GM18907 (cell line): ENCODE data around the gene TCEAL7.
A peak's percentile ranks its signal among the peaks of the same experiment; 100 is the strongest.

ENCODE experiments used
- ATAC-seq: cut with Tn5 transposase; IDR thresholded peaks from one replicate; pipeline ENCODE4 v1.9.1; 2021; ENCODE audit warnings: mild to moderate bottlenecking, moderate library complexity; ENCODE audit not compliant: unreplicated experiment

The TCEAL7 gene

DNA sequence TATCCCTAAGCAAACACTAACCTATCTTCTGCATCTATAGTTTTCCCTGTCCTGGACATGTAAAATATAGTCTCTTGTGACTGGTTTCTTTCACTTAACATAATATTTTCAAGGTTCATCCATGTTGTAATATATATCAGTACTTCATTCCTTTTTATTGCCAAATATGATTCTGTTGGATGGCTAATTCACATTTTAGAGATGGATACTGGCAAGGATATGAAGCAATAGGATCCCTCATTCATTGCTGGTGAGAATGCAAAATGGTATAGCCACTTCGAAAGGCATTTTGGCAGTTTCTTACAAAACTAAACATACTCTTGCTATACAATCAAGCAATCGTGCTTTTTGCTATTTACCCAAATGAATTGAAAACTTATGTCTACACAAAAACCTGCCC, 33.0 kb downstream of the TCEAL7 start:
- no peak for ATAC-seq

DNA sequence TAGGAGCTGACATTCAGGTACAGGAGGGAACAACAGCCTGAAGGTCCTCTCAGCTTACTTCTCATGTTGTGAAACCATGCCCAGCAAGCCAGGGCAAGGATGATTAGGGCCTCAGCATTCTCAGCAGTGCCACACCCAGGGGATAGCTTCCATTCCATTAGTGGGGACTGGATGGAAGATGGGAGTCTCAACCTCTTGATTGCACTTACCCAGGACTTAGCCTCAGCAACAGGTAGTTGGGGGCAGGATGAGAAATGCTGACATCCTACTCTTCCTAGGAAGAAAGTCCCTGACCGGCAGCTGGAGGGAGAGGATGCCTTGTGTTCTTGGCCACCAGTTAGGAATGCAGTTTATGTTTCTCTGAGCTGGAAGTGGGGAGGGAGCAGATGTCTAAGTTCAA, 37.5 kb downstream of the TCEAL7 start:
- ATAC-seq: no peak

DNA sequence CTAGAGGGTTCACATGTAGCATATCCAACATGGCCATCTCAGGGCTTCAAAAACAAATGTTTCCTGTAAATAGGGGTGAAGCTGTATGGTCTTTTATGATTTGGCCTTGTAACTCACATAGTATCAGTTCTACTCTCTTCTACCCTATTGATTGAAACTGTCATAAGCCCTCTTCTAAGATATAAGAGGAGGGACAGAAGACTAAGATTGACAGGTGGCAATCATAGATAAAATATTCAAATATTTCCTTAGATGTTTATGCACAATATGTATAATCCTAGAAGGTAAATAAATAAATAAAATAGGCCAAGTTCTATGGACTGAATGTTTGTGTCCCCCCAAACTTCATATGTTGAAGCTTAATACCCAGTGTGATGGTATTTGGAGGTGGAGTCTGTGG, 39.4 kb downstream of the TCEAL7 start:
- no peak for ATAC-seq

DNA sequence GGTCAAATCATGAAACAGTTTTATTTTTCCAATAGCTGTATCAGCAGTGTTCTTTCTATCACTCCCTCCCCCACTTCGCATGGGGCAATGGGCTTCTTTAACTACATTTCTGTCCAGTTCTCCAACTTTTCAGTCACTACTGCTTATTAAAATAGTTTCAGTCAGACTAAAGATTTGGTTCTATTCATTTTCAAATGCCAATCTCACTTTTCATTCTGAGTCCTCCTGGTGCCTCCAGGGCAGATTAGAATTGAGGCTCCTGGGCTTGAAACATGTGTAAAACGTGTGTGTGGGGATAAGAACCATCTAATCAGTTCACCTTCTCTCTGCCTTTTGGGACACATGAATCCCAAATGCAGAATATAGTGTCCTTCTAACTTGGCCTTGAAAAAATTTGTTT, 42.8 kb downstream of the TCEAL7 start:
- ATAC-seq: no peak

DNA sequence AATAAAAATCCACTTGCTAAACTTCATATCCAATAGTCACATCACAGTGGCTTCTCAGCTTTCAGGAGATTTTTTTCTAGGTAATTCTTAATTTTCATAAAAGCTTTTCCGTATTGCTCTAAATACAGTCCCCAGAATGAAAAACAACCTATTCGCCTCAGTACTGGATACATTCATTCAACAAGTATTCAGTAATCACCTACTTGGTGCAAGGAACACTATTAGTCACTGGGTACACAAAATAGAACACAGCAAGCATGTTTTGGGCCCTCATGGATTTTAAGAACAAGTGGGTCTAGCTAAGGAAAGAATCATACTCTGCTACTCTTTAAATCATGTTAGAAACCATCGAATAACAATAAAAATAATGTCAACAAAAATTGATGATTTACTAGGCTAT, 43.5 kb downstream of the TCEAL7 start:
- ATAC-seq: no peak

DNA sequence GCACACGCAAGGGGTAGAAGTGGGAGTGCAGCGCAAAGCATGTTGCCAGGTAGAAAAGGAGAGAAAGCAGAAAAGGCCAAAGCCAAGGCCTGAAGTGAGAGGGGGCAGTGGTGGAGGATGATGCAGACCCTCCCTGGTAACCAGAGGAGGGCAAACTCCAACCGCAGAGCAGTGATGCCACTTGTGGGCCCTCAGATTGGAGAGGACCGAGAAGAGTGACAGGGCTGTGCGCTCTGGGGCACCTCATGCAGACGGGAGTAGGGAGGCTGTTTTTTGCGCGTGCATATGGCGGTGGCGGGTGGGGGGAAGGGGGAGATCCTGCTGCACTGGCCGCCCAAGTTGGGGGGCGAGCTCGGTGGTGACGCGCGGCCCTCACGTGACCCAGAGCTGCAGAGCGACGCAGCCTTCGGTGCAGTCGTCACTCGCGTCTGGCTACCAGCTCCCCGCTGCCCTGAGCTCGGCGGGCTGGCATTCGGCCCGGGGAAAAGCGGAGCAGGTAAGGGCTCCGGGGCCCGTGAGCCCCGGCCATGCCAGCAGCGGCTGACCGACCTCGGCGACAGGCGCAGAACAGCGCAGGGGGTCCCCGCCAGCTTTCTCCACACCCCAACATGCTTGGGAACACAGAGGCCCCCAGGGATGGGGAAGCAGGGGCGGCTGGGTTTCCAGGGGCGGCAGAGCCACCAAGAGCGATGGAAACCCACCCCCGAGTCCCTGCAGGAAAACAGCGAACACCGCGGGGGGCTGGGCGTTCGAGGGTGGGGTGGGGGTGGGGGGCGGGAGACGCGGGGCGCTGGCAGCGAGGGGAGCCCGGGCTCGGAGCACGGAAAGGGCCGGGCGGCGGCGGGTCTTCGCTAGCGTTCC, 46.3 kb downstream of the TCEAL7 start, which contains the start of gene BEX3:
BEX3 (plus strand) TSS at position 421 of the 861 bp plus-strand sequence. CDS start 984 bp downstream, outside the sequence.
- peak; percentile 76 for ATAC-seq

DNA sequence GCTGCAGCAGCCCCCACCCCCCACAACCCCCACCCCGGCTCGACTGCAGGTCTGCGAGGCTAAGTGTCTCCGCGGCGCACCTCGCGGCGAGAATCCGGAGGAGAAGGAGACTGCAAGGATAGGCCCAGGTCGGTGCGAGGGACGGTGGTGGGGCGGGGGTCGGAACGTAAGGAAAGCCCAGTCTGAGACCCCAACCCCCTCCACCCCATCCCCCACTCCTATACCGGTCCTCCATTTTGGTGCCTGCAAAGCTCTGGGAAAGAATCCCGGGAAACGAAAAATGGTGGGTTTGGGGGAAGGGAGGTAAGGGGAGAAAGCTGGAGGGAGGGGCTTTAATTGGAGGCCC, 46.9 kb downstream of the TCEAL7 start:
- ATAC-seq: peak; percentile 30

DNA sequence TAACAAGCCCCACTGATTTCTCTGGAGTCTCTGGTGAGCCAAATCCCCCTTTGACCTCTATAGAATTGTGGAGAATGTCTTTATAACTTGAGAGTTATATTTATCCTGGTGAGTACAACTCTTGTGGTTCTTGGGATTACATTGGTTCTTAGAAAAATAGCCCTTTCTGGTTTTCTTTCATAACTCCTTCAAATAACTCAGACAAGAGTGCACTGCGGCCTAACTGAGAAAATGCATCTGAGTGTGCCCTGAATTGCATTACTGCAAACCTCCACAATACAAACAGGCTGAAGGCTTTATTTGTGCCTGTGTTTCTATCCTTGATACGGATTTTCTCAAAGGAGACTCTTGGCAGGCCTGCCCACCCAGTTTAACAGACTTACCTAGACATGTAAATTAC, 49.0 kb downstream of the TCEAL7 start:
- no peak for ATAC-seq
